ENCODE results near the gene KCNT2.

GRCh38 chr1:196259316-196259715, 348.9 kb downstream of the KCNT2 start:
- TF ChIP-seq CTCF (IDR thresholded peaks at IDR 0.05; ENCODE audit: control extremely low read depth in 1 of 3, insufficient read depth in 1 of 3, low read depth in 1 of 3, low read length in 3 of 3) (no peak), TBP (IDR thresholded peaks at IDR 0.05; ENCODE audit: low read depth, low read length) (no peak)

All from H1 (cell line).